NCI-H345 treated with DMSO at 0.1 percent for 48 hours (cell line): ENCODE data around the gene TEX12.
A peak's percentile ranks its signal among the peaks of the same experiment; 100 is the strongest.
"Not testable (repeated sequence)": the region's sequence is repeated elsewhere in the genome, so short reads cannot be mapped to it uniquely, and the experiment has no call there.

Experiments
- DNase-seq: peaks from one replicate; lab custom pipeline; 2025; ENCODE audit not compliant: unreplicated experiment; lab: John Stamatoyannopoulos, UW

TEX12 gene, protein sequence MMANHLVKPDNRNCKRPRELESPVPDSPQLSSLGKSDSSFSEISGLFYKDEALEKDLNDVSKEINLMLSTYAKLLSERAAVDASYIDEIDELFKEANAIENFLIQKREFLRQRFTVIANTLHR

DNA sequence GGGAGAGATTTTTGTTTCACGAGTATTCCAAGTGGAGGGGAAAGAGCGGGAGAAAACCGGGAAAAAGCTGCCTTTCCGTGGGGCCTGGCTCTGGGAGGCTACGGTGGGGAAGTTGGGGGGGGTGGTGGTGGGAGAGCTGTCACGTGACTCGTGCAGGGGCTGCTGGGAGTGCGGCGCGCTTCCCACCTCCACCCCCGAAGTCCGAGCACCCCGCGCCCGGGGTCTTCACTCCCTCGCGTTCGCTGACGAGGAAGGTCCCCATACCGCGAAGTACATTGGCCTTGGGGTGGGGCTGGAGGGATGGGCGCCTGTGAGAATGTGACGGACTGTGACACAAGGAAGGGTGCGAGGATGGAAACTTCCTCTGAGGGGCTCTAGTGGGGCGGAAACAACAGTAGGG is at the start of gene TEX12:
Gene TEX12, plus strand, starts transcription at position 228 of the 400 bp plus-strand sequence. CDS start 1,897 bp downstream, outside the sequence.
- DNase-seq: no peak

DNA sequence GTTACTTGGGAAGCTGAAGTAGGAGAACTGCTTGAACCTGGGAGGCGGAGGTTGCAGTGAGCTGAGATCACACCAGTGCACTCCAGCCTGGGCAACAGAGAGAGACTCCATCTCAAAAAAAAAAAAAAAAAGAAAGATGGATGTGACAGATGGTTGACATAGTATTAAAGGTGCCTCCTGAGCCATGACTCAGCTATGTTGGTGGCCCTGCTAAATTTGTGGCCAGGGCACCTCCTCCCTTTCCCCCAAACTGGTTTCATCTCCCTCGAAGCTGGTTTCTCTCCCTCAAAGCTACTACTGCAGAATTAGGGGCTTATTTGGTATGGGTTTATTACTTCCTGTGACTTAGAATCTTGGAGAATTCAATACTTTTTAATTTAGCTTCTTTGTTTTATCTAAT is 49.0 kb upstream of the TEX12 start:
- DNase-seq: no peak

DNA sequence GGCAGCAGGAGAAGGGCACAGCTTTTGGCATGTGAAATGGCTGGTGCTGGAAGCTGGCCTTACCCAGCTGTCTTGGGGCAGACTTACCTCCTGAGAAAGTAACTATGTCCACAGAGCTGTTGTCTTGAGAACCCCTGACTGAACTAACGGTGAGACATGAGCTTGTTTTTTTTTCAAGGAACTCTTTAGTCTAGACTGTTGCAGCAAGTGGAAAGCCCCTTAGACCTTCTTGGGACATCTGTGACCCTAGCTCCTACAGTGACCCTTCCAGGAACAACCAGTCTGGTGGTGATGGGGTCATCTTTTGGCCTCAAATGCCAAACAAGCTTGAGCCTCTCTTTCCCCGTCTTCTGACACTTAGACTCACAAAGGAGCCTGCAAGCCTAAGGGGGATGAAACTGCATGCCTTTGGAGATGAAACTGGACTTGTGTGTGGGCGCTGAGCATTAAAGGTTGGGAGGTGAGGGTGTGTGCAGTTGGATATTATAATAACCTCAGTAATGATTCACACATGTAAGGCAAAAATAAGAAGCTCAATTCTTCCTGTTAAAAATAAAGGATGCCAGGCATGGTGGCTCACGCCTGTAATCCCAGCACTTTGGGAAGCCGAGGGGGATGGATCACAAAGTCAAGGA is 45.1 kb upstream of the TEX12 start:
- DNase-seq: no peak

DNA sequence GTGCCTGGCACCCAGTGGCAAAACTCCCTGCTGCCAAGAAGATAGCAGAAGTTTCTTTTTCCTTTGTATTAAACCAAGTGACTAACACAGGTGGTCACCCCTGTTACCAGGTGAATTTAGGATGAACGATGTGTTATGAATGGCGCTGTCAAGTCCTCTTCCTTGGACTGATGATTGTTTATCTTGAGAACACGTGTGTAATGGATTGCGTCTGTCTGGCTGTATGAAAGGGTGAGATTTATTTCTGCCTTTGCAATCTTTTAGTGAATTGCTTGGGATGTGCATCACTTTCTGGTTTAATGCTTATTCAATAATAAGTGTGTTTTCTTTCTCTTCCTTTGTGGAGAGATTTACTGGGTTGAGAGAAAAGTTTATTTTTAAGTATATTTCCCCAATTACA is 44.0 kb upstream of the TEX12 start:
- DNase-seq: no peak

DNA sequence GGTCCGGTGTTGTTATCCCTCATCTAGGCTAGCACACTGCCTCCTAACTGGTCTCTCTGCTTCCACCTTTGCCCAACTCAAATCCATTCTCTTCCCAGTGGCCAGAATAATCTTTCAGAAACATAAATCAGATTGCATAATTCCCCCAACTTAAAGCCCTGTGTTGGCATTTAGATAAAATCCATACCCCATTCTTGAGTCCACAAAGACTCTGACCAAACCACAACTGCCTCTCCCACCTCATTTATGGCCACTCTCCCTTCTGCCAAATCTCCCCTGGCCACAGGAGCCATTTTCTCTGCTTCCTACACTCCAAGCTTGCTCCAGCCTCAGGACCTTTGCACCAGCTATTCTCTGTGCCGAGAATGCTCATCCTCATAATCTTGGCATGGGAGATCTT is 40.1 kb upstream of the TEX12 start:
- DNase-seq: no peak

DNA sequence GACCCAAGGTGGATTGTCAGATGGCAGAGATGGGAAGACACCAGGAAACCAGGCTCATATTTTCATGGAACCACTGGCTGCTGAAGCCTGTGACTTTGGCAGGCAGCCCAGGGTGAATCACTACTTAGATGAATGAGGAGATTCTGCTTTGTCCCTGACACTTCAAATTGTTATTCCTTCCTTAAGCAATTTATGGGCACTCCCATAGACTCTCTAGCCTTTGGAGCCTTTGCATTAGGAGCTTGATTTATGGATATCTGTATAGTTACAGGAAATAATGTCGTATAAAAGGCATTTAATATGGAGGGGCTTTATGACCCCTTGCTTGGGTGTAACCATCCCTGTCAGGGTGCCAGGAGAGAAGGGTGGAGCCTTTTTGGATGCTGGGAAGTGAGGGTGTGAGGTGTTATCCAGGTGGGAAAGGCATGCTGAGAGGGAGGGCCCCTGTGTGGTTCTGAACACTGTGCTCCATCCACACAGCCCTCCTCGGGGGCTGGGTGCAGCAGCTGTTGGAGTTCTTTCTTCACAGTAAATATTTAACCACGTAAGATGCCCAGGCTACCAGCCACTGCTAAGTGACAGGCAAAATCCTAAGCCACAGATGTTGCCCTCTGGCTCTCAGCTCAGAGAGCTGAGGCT is 38.6 kb upstream of the TEX12 start:
- DNase-seq: peak; percentile 89

DNA sequence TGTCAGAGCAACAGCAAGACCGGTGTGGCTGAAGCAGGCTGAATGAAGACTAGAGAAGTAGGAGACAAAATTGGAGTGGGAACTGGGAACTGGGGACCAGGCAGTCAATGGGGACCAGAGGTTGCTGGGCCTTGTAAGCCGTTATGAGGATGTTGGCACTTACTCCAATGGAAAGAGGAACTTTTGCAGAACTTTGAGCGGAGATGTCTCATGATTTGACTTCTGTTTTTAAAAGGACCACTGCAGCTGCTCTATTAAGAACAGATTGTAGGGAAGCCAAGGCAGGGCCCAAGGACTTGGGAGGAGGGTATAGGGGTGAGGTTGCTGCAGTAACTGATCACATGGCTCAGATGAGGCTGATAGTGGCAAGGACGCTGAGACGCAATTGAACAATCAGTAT is 37.5 kb upstream of the TEX12 start:
- no peak for DNase-seq

DNA sequence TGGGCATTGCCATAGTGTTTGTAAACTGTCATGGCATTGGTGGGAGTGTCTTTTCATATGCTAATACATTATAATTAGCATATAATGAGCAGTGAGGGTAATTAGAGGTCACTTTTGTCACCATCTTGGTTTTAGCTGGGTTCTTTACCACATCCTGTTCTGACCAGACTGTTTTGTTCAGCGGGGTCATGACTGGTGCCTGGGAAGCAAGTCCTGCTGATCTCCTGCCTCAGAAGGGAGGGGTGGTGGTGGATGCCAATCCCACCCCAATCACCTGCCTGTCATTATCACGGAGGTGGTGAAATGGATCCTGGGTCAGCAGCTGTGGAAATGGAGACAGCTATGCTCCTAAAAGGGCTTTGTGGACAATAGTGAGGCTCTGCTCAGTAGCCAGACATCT is 34.4 kb upstream of the TEX12 start:
- DNase-seq: no peak

DNA sequence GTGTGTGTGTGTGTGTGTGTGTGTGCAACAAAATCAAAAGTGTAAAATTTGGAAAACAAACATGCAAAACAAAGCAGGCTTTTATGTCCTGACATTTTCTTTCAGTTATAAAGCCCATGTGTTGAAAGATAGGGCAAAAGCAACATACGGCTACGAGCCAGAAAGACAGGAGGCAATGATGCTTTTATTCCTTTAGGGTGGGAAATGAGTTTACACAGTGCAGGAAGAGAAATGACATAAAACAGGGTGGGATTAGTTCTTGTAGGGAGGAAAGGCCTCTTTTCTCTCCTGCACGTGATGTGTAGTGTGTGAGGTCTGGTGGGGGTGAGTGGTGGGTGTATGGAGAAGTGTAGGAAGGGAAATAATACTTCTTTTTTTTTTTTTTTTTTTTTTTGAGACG is 32.7 kb upstream of the TEX12 start:
- DNase-seq: no peak

DNA sequence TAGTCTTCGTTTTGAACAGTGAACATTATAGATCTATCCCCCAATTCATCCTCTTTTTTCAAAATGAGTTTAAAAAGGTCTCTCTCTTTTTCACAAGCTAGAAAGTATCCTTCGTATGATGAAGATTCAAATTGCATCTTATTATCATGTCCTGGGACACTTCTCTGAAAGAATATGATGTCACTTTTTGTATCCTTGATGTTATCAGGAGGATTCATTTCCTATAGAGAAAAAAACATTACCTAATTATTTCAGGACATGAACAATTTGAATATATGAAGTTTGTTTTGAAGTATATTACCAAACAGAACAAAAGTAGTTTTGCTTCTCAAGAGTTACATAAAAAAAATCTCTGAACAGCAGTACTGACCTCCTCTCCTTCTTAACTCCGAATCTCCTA is 23.6 kb upstream of the TEX12 start:
- no peak for DNase-seq

DNA sequence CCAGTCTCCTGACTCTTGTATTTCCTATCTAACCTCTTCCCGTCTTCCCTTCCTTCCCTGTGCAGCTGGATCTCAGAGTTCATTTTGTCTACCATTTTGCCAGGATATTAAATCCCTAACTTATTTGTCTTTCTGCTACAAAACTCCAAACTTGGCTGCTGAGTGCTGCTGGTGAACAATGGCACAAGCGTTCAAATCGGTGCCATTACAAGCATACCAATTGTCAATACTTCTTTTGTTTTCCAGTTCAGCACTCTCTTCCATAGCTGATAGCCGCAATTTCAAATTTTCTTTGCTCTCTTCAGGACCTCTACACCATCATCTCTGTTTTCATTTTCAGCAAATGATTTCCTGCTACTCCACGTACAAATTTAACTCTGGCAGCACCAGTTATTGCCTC is 16.7 kb upstream of the TEX12 start:
- no peak for DNase-seq

DNA sequence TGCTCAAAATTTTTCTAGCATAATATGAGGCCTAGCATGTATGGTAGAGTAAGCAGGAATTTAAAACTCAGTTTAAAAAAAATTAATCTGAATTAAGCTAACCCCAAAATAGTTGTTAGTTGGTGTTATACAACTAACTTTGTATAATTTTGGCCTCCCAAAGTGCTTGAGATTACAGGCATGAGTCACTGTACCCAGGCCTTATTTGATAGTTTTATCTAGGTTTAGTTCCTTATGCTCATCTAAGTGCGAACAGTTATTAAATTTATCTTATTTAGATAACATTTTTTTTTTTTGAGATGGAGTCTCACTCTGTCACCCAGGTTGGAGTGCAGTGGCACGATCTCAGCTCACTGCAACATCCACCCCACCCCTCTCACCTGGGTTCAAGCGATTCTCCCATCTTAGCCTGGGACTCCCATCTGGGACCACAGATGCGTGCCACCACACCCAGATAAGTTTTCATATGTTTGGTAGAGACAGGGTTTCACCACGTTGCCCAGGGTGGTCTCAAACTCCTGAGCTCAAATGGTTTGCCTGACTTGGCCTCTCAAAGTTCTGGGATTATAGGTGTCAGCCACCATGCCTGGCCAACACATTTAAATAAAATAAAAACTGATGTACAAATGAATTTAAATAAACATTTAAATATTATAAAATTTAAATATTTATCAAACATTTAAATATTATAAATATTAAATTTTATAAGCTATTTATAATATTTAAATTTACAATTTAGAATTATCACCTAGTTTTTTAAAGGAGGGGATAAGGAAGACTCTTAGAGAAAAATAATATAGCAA is 10.8 kb upstream of the TEX12 start:
- no peak for DNase-seq

DNA sequence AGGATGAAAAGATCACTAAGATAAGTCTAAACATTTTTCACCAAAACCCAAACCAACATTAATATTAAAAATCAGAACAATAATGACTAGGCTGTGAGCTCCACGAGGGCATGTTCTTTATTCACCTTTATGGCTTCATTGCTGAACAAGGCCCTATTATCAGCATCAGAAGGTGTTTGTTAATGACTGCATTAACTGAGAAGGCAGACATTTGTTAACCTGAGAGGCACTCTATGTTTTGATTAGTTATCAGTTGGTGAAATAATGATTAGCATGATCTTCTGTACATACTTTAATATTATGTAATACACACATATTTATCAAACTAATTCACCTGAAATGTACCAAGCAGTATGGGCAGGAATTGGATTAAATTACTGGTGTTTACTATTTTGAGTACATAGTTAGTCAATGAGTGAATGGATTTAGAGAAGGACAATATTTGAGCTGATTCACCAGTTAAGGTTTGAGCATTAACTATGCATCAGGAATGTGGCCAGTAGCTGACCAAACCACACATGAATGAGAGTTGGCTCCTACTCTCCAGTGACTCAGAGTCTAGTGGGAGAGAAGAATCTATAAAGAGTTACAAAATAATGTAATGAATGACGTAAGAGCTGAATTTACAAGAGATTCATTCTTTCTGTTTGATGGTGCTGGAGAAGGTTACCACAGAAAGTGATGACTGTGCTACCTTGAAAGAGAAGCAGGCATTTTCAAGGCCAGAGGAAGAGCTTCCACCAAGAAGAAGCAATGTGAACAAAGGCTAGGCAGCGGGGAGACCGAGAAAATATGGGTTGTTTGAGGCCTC is 10.0 kb upstream of the TEX12 start:
- no peak for DNase-seq

DNA sequence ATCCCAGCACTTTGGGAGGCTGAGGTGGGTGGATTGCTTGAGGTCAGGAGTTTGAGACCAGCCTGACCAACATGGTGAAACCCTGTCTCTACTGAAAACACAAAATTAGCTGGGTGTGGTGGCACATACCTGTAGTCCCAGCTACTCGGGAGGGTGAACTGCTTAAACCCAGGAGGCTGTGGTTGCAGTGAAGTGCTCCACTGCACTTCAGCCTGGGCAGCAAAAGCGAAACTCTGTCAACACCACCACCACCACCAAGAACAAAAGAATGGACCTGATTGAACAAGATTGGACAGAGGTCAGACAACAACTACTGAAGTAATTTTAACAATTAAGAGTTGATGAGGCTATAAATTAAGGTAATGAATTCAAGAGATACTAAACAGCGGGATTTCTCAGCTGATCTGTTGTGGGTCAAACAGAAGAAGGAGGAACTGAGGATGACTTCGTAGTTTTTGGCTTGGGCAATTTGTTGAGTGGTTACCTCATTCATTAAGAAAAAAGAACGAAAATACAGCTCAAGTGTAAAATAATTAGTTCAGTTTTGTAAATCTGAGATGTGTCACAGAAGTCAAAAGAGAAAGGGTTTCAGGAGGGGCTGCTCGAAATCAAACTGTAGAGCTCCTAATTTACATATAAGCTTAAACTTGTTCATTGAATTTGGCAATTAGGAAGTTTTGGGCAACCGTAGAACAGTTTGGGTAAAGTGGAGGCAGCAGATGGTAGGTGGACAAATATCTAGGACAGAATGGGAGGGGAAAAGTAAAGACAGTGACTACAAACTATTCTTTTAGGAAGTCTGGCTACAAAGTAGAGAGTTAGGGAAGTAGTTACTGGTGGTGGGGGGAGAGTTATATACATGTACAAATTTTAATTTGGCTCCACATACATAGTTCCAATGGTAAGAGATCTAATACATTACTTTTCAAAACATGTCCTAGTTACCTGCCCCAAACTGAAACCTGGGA is 7.8 kb upstream of the TEX12 start:
- DNase-seq: no peak

DNA sequence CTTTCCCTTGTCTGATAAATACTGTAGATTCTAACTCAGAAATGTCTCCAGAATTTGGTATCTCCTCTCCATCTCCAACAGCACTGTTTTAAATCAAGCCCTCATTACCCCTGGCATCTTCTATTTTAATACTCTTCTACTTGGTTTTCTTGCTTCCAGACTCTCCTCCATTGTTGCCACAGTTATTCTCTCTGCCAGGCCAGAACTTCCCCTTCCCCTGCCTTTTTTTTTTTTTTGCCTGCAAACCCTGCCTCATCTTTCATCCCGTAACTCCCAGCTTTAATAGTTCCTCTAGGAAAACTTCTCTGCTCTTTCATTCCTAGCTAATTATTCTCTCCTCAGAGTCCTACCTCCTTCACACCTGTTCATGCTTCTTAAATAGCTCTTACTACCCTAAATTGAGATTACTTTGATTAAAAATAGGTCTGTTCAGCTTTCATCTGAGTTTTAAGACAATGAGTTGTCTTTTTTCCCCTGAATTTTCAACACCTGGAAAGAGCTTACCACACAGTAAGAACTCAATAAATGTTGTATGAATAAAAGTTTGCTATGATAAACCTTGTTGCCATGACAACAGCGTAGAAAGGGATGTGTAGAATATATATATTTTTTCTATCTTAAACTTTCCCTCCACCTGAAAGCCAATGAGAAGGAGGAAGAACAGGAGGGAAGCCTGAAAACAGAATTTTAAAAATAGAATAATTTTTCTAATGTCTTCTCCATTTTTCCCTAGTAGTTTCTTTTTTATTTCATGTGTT is 6.9 kb upstream of the TEX12 start:
- DNase-seq: no peak

DNA sequence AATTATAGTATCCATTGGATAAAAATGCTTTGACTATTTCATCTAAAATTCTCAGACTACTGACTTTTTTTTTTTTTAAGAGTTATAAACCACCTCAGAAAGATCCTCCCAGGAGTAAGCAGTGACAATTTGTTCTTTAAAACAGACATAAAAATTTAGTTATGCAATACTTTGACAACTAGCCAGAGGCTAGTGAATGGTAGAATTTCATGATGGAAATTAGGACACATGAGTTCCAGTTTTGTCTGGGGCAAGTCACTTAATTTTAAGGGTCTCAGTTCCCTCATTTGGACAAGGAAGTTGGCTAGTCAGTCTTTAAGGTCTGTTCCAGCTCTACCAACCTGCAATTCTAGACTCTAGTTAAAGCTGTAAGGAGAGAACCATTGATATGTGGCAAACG is 6.2 kb upstream of the TEX12 start:
- no peak for DNase-seq

DNA sequence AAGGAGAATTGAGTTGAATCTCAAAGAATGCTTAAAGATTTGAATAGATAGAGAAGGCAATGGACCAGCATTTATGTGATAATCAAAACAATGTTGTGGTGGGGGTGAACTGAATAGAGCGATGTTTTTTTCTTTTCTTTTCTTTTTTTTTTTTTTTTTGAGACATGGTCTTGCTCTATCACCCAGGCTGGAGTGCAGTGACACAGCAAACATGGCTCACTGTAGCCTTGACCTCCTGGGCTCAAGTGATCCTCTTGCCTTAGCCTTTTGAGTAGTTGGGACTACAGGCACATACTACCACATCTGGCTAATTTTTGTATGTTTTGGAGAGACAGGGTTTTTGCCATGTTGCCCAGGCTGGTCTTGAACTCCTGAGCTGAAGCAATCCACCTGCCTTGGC is 5.0 kb upstream of the TEX12 start:
- DNase-seq: not testable (repeated sequence)

DNA sequence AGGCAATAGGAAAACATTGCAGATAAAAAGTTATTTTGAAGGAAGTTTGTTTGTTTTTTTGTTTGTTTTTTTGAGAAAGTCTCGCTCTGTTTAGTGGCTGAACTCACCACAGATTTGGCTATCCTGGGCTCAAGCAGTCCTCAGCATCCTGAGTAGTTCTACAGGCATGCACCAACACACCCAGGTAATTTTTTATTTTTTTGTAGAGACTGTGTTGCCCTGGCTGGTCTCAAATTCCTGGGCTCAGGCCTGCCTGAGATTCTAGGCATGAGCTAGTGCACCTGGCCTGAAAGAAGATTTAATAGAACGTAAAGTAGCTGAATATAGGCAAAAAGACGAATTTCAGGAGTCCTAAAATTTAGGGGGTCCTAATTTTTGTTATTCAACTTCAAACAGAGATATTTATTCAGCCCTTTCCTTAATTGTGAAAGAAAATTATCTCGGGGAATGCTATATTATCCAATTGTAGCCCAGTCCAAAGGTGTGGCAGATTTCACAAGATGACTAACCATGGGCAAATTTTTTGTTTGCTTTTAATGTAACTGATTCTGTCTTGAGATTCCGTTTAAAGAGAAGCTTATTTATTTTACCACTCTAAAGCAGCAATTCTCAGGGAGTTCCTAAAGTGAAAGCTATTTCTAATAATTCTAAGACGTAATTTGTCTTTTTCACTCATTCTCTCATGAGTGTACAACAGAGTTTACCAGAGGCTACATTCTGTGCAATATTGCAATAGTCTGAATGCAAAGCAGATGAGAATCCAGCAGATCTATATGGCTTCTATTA is 4.2 kb upstream of the TEX12 start:
- DNase-seq: no peak
